WTC11 (cell line): ENCODE data around the gene OR2A14. TPM values are rescaled to one million over a fixed set of nuclear protein-coding genes. Genes with fewer than 3 reads are reported as not detected.
"Not testable (repeated sequence)": the region's sequence is repeated elsewhere in the genome, so short reads cannot be mapped to it uniquely, and the experiment has no call there.

ENCODE experiments used
- ATAC-seq: fragments of 200-7000 bp; cut with Tn5 transposase; 2 replicates; pipeline ENCODE4 v1.10.0; 2021; ENCODE audit warnings: mild to moderate bottlenecking, moderate library complexity
- CTCF ChIA-PET: fragments of 300-600 bp; sonication (Branson Sonifier 250); formaldehyde crosslinking; loops from one replicate; lab custom pipeline; 2021; ENCODE audit warnings: antibody characterized with exemption; lab: Charles Lee
- POLR2A ChIA-PET: fragments of 350-600 bp; sonication (Branson Sonifier 250); formaldehyde crosslinking; loops from one replicate; lab custom pipeline; 2021; ENCODE audit warnings: antibody characterized with exemption; lab: Charles Lee
- DNase-seq: peaks from one replicate; pipeline ENCODE4 v3.0.0; 2021; ENCODE audit warnings: low spot score
- H3K27ac Mint-ChIP-seq: 2 replicates; pipeline ENCODE4 v1.8.0; 2021; ENCODE audit warnings: mixed read lengths
- H3K27me3 Mint-ChIP-seq: 2 replicates; pipeline ENCODE4 v1.8.0; 2021; ENCODE audit warnings: low read depth, mild to moderate bottlenecking, moderate library complexity, mixed read lengths
- H3K36me3 Mint-ChIP-seq: 2 replicates; pipeline ENCODE4 v1.8.0; 2021; ENCODE audit warnings: mixed read lengths
- H3K4me1 Mint-ChIP-seq: 2 replicates; pipeline ENCODE4 v1.8.0; 2022; ENCODE audit warnings: mixed read lengths
- H3K4me3 Mint-ChIP-seq: 2 replicates; pipeline ENCODE4 v1.8.0; 2021; ENCODE audit warnings: mild to moderate bottlenecking, moderate library complexity, mixed read lengths
- H3K9me3 Mint-ChIP-seq: 2 replicates; pipeline ENCODE4 v1.8.0; 2021; ENCODE audit warnings: mixed read lengths
- CTCF ChIP-seq: fragments of 200-600 bp; IDR thresholded peaks from 2 replicates; pipeline ENCODE4 v1.8.0; 2022; ENCODE audit warnings: antibody characterized with exemption
- FOXK1 ChIP-seq: sonication (generic); formaldehyde crosslinking; IDR thresholded peaks from 2 replicates; pipeline ENCODE4 v1.8.0; 2022; ENCODE audit warnings: mild to moderate bottlenecking, moderate library complexity, missing genetic modification reagents
- MAX ChIP-seq: sonication (generic); formaldehyde crosslinking; IDR thresholded peaks from 2 replicates; pipeline ENCODE4 v1.8.0; 2022; ENCODE audit warnings: mild to moderate bottlenecking, missing genetic modification reagents
- MXD4 ChIP-seq: fragments of 250-450 bp; sonication (Bioruptor Pico); IDR thresholded peaks from 2 replicates; pipeline ENCODE4 v1.8.0; 2021; ENCODE audit warnings: mild to moderate bottlenecking, moderate library complexity, borderline replicate concordance
- NFE2L1 ChIP-seq: sonication (generic); formaldehyde crosslinking; IDR thresholded peaks from 2 replicates; pipeline ENCODE4 v1.8.1; 2023; ENCODE audit warnings: missing genetic modification reagents
- STAT6 ChIP-seq: sonication (generic); formaldehyde crosslinking; conservative IDR thresholded peaks from 2 replicates; pipeline ENCODE4 v1.8.1; 2023; ENCODE audit warnings: mild to moderate bottlenecking, low read depth, missing genetic modification reagents, moderate library complexity
- USF1 ChIP-seq: sonication (generic); formaldehyde crosslinking; IDR thresholded peaks from 2 replicates; pipeline ENCODE4 v1.8.0; 2022; ENCODE audit warnings: mild to moderate bottlenecking, missing genetic modification reagents
- USF2 ChIP-seq: sonication (generic); formaldehyde crosslinking; IDR thresholded peaks from 2 replicates; pipeline ENCODE4 v1.8.1; 2023; ENCODE audit warnings: mild to moderate bottlenecking, missing genetic modification reagents, moderate library complexity
- ZBTB21 ChIP-seq: sonication (generic); formaldehyde crosslinking; IDR thresholded peaks from 2 replicates; pipeline ENCODE4 v1.8.1; 2023; ENCODE audit warnings: mild to moderate bottlenecking, missing genetic modification reagents, borderline replicate concordance
- ZNF423 ChIP-seq: fragments of 250-450 bp; sonication (Bioruptor Pico); IDR thresholded peaks from 2 replicates; pipeline ENCODE4 v2.1.2; 2022; ENCODE audit warnings: mild to moderate bottlenecking, moderate library complexity
- ZNF532 ChIP-seq: fragments of 250-450 bp; sonication (Bioruptor Pico); IDR thresholded peaks from 2 replicates; pipeline ENCODE4 v1.9.0; 2021; ENCODE audit warnings: mild to moderate bottlenecking, borderline replicate concordance
- total RNA-seq: library from RNA; stranded (reverse); gene quantifications from 3 replicates; pipeline ENCODE4 v1.2.3, GENCODE V29; 2021

Gene OR2A14
- total RNA-seq, 1 experiment from 2014 or later, result not detected

- Mint-ChIP-seq H3K4me1 (no peaks in the 10 kb centered on the region), H3K4me3 (no peak overlapping the region)
- TF ChIP-seq USF1 (peak; percentile 91), FOXK1 (CRISPR knock-in tag) (no peak), STAT6 (no peak), NFE2L1 (CRISPR knock-in tag) (no peak), CTCF (peak; percentile 79), MAX (CRISPR knock-in tag) (peak; percentile 51; the same call in 1 of the 2 replicates), MXD4 (CRISPR knock-in tag) (no peak), ZBTB21 (CRISPR knock-in tag) (no peak), ZNF532 (CRISPR knock-in tag) (no peak), USF2 (CRISPR knock-in tag) (peak; percentile 91), ZNF423 (no peak)
- TF ChIP-seq, all 79 proteins: peak for 4
- DNase-seq, result peak; percentile 97
- Mint-ChIP-seq H3K9me3 (no peaks in the 10 kb centered on the region), H3K27ac (no peak overlapping the region), H3K27me3 (no peaks in the 10 kb centered on the region; the same call in 1 of the 2 replicates), H3K36me3 (no peaks in the 10 kb centered on the region)
- peak; percentile 99 for ATAC-seq
- POLR2A ChIA-PET, result interaction anchor here (1.0 kb wide), 1 partner anchor 226 kb away, joined by 3 read pairs; the partner anchor contains the start of gene TCAF1
- CTCF ChIA-PET, result interaction anchor here (0.5 to 1.5 kb wide), 48 partner anchors 9 to 396 kb away, joined by 3 to 26 read pairs (median 4); partner anchors contain the start of genes OR2A12 and TCAF1
Observed at GRCh38 chr7:144127714-144128334, 4.8 kb downstream of the OR2A14 start.

DNA sequence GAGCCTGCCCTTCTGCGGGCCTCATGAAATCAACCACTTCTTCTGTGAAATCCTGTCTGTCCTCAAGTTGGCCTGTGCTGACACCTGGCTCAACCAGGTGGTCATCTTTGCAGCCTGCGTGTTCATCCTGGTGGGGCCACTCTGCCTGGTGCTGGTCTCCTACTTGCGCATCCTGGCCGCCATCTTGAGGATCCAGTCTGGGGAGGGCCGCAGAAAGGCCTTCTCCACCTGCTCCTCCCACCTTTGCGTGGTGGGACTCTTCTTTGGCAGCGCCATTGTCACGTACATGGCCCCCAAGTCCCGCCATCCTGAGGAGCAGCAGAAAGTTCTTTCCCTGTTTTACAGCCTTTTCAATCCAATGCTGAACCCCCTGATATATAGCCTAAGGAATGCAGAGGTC, 6.6 kb downstream of the OR2A14 start:
- CTCF ChIA-PET, DNase-seq, H3K36me3 Mint-ChIP-seq, H3K4me3 Mint-ChIP-seq, H3K4me1 Mint-ChIP-seq, H3K27ac Mint-ChIP-seq, H3K27me3 Mint-ChIP-seq, POLR2A ChIA-PET, ATAC-seq, H3K9me3 Mint-ChIP-seq: not testable (repeated sequence)
